NT2/D1 (cell line): ENCODE measurements around the gene TNP2.

ENCODE experiments used
- DNase-seq: peaks from one replicate; pipeline ENCODE4 v3.0.0-alpha.2; 2011; ENCODE audit warnings: low read depth, low spot score
- H3K27me3 ChIP-seq: 2 replicates; pipeline ENCODE4 v1.6.0; 2011; ENCODE audit warnings: mild to moderate bottlenecking; ENCODE audit not compliant: insufficient read length, insufficient read depth
- H3K36me3 ChIP-seq: 2 replicates; pipeline ENCODE4 v1.6.1; 2011; ENCODE audit warnings: mild to moderate bottlenecking, low read length, mixed read lengths; ENCODE audit not compliant: insufficient read depth, insufficient read length
- H3K4me1 ChIP-seq: 2 replicates; pipeline ENCODE4 v1.5.1; 2011; ENCODE audit not compliant: insufficient read depth, insufficient read length
- H3K4me3 ChIP-seq: 2 replicates; pipeline ENCODE4 v1.5.1; 2011; ENCODE audit warnings: low read depth; ENCODE audit not compliant: insufficient read length
- H3K9ac ChIP-seq: 2 replicates; pipeline ENCODE4 v1.6.0; 2011; ENCODE audit warnings: low read depth; ENCODE audit not compliant: insufficient read length
- H3K9me3 ChIP-seq: 2 replicates; pipeline ENCODE4 v1.5.1; 2011; ENCODE audit warnings: mild to moderate bottlenecking, low read length; ENCODE audit not compliant: insufficient read depth
- SUZ12 ChIP-seq: IDR thresholded peaks from 2 replicates; pipeline ENCODE4 v1.6.1; 2011; ENCODE audit not compliant: insufficient read length, insufficient read depth; ENCODE audit errors: extremely low read depth
- YY1 ChIP-seq: IDR thresholded peaks from 2 replicates; pipeline ENCODE4 v1.6.1; 2011; ENCODE audit not compliant: insufficient read length, insufficient read depth
- ZNF274 ChIP-seq: IDR thresholded peaks from 2 replicates; pipeline ENCODE4 v1.6.1; 2011; ENCODE audit warnings: mild to moderate bottlenecking, low read depth, low read length

The TNP2 gene

DNA sequence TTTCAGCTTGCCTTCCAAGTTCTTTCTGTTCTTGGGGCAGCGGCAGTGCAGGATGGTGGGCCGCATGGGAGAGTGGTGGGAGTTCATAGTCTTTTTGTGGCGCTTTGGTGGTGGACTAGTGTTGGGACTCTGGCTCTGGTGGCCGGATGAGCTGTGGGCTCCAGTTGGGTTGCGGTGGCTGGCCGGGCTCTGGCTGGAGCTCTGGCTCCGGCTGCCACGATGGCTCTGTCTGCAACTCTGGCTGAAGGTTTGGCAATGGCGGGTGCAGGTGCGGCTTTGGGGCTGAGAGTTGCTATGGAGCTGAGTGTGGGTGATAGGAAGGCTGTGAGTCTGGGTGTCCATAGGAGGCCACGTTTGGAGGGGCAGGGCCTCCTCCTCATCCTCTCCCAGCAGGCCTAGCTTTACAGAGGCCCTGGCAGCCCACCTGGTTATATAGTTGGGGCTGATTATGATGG lies at the start of gene TNP2:
Gene TNP2, minus strand, starts transcription at position 405 of the 455 bp plus-strand sequence. Its CDS starts 63 bp downstream, at position 342.
- no peak for TF ChIP-seq ZNF274
- no peak for TF ChIP-seq YY1
- TF ChIP-seq SUZ12 = no peak
- Histone ChIP-seq H3K9me3 (no peaks in the 10 kb centered on the region), H3K27me3 (peaks cover 2% of the 10 kb centered on the region), H3K4me3 (no peak within 1 kb of the TSS), H3K9ac (no peak within 1 kb of the TSS), H3K36me3 (no peaks in the 10 kb centered on the region), H3K4me1 (peaks cover 12% of the 10 kb centered on the region)
- DNase-seq = no peak

DNA sequence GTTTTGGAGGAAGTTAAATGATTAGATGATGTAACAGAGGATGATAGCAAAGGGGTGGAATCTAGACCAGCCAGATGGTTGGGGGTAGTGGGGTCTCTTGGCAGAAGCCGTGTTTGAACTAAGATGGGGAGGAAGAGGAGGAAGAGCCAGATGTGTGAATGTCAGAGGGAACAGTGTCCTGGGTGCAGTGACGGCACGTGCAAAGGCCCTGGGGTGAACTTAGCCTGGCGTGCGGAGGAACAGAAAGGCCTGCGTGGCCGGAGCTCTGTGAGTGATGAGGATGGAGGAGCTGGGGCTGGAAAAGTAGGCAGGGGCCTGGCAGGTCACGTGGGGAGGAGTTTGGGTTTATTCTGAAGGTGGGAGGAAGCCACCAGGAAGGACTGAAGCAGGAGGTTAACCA lies 49.7 kb upstream of the TNP2 start:
- no peaks in the 10 kb centered on the region for H3K9me3 ChIP-seq
- peaks cover 11% of the 10 kb centered on the region for H3K36me3 ChIP-seq
- DNase-seq = no peak
- no peak overlapping the region for H3K9ac ChIP-seq
- no peak overlapping the region for H3K4me3 ChIP-seq
- TF ChIP-seq YY1 (no peak), ZNF274 (no peak), SUZ12 (no peak)
- H3K27me3 ChIP-seq = no peaks in the 10 kb centered on the region
- peaks cover 22% of the 10 kb centered on the region for H3K4me1 ChIP-seq

DNA sequence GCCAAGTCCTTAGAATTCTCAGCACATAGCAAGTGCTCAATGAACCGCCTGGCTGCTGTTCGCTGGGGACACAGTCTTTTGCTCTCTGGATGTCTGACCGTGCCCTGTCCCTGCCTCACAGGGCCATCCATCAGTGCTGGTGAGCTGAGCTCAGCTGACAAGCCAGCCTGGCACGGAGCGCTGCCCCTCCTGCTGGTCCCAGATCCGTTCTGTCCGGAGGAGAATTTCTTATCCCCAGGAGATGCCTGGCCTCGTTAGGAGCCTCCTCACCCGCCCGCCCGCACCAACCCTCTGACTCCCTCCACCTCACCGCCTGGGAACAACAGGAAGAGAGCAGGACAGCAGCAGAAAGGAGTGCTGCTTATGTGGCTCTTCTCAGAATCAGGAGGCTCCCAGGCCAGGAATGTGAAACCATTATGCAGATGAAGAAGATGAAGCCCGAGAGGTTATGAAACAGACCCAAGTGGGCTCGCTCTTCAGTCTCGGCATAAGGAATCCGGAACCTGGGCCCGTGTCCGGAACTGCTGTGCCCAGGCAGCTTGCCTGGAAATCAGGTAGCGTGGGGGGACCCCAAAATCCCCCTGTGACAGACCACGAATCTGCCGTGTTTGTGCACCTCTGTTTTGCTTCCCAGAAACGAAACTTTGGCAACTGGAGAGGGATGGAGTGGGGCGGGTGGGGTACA lies 47.3 kb upstream of the TNP2 start:
- TF ChIP-seq SUZ12 = no peak
- TF ChIP-seq YY1 = no peak
- no peak for TF ChIP-seq ZNF274
- Histone ChIP-seq H3K36me3 (peaks cover 11% of the 10 kb centered on the region), H3K27me3 (no peaks in the 10 kb centered on the region), H3K9me3 (no peaks in the 10 kb centered on the region), H3K4me3 (peak overlapping the region; percentile 41), H3K9ac (peak overlapping the region; percentile 87), H3K4me1 (peaks cover 29% of the 10 kb centered on the region)
- peak; percentile 77 for DNase-seq

DNA sequence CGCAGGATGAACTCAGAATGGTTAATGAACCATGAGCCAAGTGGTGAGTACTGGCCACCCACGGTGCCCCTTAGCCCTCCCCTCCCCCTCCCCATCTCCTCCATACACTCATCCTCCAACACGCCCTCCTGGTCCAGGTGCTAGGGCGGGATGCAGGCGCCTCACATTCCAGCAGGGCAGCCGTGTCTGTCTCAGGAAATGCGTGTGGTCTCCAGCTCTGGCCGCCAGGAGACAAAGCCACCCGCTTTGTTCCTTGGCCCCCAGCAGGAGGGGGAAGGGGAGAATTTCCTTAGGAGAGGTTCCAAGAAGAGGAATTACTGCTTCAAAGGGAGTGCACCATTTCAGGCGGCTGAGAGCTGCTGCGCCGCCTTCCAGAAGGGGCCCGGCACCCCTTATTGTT lies 46.4 kb upstream of the TNP2 start:
- peaks cover 11% of the 10 kb centered on the region for H3K36me3 ChIP-seq
- H3K4me3 ChIP-seq = no peak overlapping the region
- H3K9me3 ChIP-seq = no peaks in the 10 kb centered on the region
- no peaks in the 10 kb centered on the region for H3K27me3 ChIP-seq
- peak overlapping the region; percentile 87 for H3K9ac ChIP-seq
- DNase-seq = peak; percentile 98
- TF ChIP-seq ZNF274 (no peak), SUZ12 (no peak), YY1 (no peak)
- peaks cover 32% of the 10 kb centered on the region for H3K4me1 ChIP-seq

DNA sequence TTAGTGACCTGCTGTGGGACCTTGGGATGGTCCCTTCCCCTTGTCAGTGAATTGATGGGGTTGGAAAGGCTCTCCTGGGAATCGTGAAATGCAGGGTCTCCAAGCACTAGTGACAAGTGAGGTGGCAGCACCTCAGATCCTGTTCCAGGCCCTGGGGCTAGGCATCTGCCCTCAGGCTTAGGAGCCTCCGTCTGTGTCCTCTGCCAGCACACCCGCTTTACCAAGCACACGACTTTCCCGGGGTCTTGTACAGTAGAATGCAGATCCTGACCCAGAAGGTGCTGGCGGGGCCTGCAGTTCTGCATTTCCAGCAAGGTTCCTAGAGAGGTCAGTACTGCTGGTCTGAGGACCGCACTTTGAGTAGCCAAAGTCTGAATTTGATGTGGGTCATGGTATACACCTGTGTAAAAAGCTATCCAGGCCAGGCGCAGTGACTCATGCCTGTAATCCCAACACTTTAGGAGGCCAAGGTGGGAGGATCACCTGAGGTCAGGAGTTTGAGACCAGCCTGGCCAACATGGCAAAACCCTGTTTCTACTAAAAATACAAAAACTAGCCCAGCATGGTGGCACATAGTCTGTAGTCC lies 45.3 kb upstream of the TNP2 start:
- no peak for DNase-seq
- H3K9ac ChIP-seq = peak overlapping the region; percentile 57
- peaks cover 28% of the 10 kb centered on the region for H3K4me1 ChIP-seq
- TF ChIP-seq ZNF274 = no peak
- no peak for TF ChIP-seq SUZ12
- TF ChIP-seq YY1 = no peak
- no peaks in the 10 kb centered on the region for H3K27me3 ChIP-seq
- H3K9me3 ChIP-seq = no peaks in the 10 kb centered on the region
- H3K36me3 ChIP-seq = peaks cover 8% of the 10 kb centered on the region
- H3K4me3 ChIP-seq = no peak overlapping the region

DNA sequence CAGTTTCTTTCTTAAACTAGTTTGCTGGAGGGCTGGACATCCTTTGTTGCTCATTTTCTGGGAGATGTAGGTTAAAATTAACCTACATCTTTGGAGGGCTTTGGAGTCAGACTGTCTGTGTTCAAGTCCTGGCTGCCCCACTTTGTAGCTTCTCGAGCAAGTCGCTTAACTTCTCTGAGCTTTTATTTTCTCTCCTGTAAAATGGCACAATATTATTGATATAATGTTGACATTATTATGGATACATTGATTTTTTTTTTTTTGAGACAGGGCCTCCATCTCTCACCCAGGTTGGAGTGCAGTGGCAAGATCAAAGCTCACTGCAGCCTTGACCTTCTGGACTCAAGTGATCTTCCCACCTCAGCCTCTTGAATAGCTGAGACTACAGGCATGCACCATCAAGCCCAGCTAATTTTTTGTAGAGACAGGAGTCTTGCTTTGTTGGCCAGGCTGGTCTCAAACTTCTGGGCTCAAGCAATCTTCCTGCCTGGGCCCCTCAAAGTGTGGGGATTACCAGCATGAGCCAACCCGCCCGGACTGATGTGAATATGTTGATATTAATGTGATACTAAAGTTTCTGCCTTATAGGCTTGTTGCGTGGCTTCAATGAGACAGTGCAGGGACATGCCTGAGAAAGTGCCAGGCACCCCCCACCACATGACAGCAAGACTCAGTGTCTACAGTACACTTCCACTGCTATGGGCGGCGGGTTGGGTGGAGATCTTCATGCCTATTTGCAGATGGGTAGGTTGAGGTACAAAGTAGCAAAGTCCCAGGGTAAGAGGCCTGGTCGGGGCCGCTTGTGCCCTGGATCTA lies 44.6 kb upstream of the TNP2 start:
- H3K9ac ChIP-seq = peak overlapping the region; percentile 51
- H3K36me3 ChIP-seq = peaks cover 3% of the 10 kb centered on the region
- H3K9me3 ChIP-seq = no peaks in the 10 kb centered on the region
- DNase-seq = no peak
- H3K4me1 ChIP-seq = peaks cover 32% of the 10 kb centered on the region
- H3K27me3 ChIP-seq = no peaks in the 10 kb centered on the region
- TF ChIP-seq SUZ12 (no peak), YY1 (no peak), ZNF274 (no peak)
- H3K4me3 ChIP-seq = no peak overlapping the region
